Hepatic stellate cell (primary cell): ENCODE measurements around the gene ANKS6.
"Not testable (repeated sequence)": the region's sequence is repeated elsewhere in the genome, so short reads cannot be mapped to it uniquely, and the experiment has no call there.

Source experiments
- DNase-seq: peaks from one replicate; pipeline ENCODE4 v3.0.0; 2011; ENCODE audit warnings: low spot score

Gene ANKS6

DNA sequence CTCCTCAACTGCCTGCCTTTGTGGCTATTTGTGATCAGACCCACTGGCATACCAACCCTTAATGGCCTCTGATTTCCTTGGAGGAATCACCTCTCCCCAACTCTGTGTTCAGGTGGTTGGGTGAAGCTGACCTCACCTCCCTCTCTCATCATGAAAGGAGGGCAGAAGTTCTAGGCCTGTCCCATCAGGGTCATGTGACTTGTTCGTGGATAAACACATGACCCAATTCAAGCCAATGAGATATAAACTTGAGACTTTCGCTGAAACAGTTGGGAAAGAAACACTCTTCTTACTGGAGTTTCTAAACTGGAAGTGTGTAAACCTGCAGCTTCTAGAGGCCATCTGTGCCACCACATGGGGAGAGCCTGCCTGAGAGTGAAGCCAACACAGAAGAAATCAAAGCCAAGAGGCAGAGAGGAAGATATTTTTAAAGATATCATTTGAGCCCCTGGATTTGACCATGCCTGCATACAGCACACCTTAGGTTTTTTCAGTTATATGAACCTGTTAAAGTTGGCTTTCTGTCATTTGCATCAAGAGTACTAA is 93.4 kb downstream of the ANKS6 start:
- DNase-seq: no peak

- no peak for DNase-seq
Observed at GRCh38 chr9:98702340-98702739, 94.0 kb downstream of the ANKS6 start.

DNA sequence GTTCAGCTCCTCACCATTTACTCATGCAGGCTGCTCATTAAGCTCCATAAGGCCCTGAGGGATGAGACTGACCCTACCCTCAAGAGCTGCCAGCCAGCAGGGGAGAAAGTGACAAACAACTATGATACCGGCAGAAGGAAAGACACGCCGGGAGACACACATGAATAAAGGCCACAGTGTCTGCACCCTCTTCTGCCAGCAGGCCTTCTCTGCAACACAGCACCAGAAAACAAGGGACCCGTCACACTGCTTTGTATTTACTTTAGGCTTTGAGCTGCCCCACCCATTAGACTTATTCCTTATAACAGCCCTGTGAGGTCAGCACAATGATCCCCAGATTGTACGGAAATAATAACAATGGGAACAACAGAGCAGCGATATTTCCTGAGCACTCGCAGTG is 94.8 kb downstream of the ANKS6 start:
- no peak for DNase-seq

DNA sequence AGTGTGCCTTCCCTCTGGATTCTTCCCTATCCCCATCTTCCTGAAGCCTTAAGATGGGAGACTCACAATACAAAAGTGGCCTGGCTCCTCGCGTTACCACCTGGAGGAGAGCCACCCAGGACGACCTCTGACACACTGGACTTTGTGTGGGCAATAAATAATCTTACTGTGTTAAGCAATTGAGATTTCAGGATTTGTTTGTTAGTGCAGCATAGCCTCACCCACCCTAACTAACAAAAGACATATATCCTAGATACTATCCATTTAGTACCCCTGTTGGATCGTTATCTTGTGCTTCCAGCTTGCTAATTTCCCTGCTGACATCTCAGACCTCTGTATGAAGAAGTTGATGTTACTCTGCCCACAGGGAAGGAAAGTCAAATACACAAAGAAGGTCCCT is 95.6 kb downstream of the ANKS6 start:
- no peak for DNase-seq

DNA sequence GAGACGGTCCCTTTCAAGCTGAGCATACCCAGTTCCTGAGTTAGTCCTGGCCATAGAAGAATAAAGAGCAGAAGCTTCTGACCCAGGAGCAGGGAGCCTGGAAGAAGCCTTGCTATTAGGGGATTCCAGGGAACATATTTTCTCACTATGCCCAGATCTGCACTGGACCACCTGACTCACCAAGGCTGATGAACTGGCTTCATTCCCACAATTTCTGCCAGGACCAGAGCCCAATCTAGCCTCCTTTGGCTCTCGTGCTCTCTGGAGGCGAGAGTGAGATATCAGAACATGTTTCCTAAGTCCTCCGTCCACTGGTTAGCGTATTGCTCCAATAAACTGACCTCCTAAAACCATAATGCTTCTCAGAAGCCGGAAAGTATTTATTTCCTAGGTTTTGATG is 97.5 kb downstream of the ANKS6 start:
- DNase-seq: no peak

- DNase-seq: no peak
Observed at GRCh38 chr9:98694943-98695342, 101.4 kb downstream of the ANKS6 start.

- no peak for DNase-seq
Observed at GRCh38 chr9:98692392-98692791, 104.0 kb downstream of the ANKS6 start.

DNA sequence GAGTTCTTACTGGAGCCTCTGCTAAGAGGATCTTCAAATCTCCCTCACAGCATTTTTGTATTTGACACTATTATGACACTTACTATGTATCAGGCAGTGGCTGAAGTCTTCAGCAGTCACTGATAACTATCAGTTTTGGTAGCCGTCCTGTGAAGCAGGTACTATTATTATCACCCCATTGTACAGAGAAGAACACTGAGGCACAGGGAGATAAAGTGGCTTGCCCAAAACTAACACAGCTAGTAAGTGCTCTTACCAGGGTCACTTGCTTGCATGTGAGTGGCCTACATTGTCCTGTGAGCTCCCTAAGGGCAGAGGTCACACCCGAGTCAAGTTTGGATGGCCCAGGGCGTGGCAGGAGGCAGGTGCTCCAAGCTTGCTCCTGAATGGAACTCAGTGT is 104.5 kb downstream of the ANKS6 start:
- DNase-seq: no peak

DNA sequence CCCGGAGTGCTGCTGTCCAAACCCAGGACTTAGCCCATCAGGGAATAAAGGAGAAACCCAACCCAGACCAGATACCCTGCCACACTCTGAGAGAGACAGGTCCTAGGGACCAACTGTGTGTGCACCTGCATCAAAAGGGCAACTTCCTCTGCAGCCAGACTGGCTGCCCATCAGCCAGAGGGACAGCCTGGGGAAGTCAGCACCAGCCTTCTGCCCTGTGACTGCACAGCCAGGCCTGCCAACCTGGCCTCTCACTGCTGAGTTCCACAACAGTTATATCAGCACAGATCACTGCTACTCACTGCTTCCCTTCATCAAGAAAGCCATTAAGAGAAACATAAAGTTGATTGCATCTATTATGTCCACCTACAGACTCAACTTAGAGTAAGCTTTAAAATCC is 105.7 kb downstream of the ANKS6 start:
- no peak for DNase-seq

DNA sequence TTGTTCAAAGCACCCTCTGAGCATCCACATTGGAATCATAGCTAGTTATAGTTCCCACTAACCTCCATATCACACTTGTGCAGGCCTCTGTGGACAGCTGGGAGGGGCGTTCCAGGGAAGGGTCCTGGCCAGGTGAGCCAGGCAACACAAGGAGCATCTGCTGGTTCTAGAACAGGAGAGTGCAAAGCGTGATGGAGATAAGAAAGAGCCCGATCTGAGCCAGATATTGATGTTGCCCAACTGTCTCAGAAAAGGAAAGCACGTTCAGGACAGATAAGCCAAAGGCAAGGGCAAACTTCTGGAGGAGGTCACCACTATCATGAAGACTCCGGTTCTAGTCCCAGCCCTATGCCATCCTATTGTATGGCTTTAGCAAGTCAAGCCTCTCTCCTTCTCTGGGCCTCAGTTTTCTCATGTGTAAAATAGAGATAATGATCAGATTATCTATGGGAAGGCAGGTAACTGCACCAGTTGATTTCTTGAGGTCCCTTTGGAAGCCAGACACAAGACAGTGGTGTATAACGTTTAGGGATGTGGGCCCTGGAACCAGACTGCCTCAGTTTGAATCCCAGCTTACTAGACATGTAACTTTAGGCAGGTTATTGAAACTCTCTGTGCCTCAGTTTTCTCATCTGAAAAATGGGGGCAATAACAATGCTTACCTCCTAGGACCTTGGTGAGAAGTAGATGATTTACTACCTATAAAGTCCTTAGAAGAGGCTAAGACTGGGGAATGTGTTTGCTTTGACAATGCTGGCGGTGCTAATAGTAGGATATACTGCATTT is 107.5 kb downstream of the ANKS6 start:
- DNase-seq: no peak

DNA sequence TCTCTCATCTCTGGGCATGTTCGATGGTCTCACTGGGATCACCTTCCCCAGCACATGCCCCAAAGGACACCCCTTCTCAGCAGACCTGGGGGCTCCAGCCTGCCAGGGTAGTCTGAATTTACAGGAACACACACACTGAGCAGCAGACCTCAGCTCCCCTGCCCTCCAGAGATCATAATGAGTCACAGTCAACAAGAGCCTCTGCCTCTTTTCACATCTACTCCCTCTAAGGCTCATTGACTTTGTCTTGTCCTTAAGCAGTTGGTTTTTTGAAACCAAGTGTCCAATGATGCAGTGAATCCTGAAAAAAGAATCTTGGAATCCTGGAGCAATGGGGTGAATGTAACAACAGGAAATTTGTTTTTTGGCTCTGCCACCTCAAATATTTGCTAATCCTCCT is 108.4 kb downstream of the ANKS6 start:
- no peak for DNase-seq

GRCh38 chr9:98686961-98687855 is 109.1 kb downstream of the ANKS6 start:
- no peak for DNase-seq

GRCh38 chr9:98684816-98685215 is 111.5 kb downstream of the ANKS6 start:
- DNase-seq: not testable (repeated sequence)
